GM12878 (cell line): ENCODE results near the gene MCUB. TPM values are rescaled to one million over a fixed set of nuclear protein-coding genes. Genes with fewer than 3 reads are reported as not detected.

Experiments
- DPF2 ChIP-seq: fragments of 450-650 bp; IDR thresholded peaks from 2 replicates; pipeline ENCODE4 v1.6.1; 2017; ENCODE audit warnings: mild to moderate bottlenecking
- EED ChIP-seq: sonication (generic); IDR thresholded peaks from 2 replicates; pipeline ENCODE4 v1.6.1; 2016; ENCODE audit warnings: antibody characterized with exemption, low read depth
- HCFC1 ChIP-seq: fragments of 150-350 bp; IDR thresholded peaks from 2 replicates; pipeline ENCODE4 v1.6.1; 2014; ENCODE audit warnings: low read length
- LARP7 ChIP-seq: fragments of 450-650 bp; IDR thresholded peaks from 2 replicates; pipeline ENCODE4 v1.6.1; 2017; ENCODE audit warnings: mild to moderate bottlenecking
- MEF2A ChIP-seq: IDR thresholded peaks from 2 replicates; pipeline ENCODE4 v1.6.1; 2011; ENCODE audit warnings: low read depth, mild to moderate bottlenecking, low read length, moderate library complexity; ENCODE audit not compliant: insufficient read depth
- RAD51 ChIP-seq: fragments of 450-650 bp; IDR thresholded peaks from 2 replicates; pipeline ENCODE4 v1.6.1; 2016; ENCODE audit warnings: moderate library complexity, mild to moderate bottlenecking, inconsistent platforms
- SREBF1 ChIP-seq: IDR thresholded peaks from 2 replicates; pipeline ENCODE4 v1.6.1; 2012; ENCODE audit warnings: mild to moderate bottlenecking, low read length
- WRNIP1 ChIP-seq: IDR thresholded peaks from 2 replicates; pipeline ENCODE4 v1.6.1; 2011; ENCODE audit warnings: low read depth, low read length, improper control_type of control experiment, borderline replicate concordance
- ZNF207 ChIP-seq: fragments of 450-650 bp; IDR thresholded peaks from 2 replicates; pipeline ENCODE4 v1.6.1; 2014; ENCODE audit warnings: antibody characterized with exemption, mild to moderate bottlenecking, borderline replicate concordance
- polyA plus RNA-seq, 11 experiments: library from polyadenylated mRNA; depleted of rRNA in 4 of 11; unstranded in 6 of 11; stranded (reverse) in 5 of 11; fragments of >200 nt; fragmentation: Nextera tagmentation in 4 of 11; fragmentation: Illumina TruSeq in 1 of 11; extraction: Ambion mirVana in 4 of 11; extraction: Trizol in 1 of 11; gene quantifications; 1 replicate in 1 of 11; 2 replicates in 10 of 11; pipeline versions ENCODE4 v1.2.1 to v1.2.3, GENCODE V29; 2011 to 2016; ENCODE audit warnings: inconsistent platforms in 2 of 11, missing spikeins in 2 of 11, low read depth in 1 of 11
- total RNA-seq, 4 experiments: library from RNA; depleted of rRNA in 3 of 4; stranded (reverse); fragments of >200 nt in 3 of 4; fragmentation: Illumina TruSeq in 1 of 4; extraction: Trizol in 1 of 4; gene quantifications; 2 replicates each; pipeline versions ENCODE4 v1.2.1 to v1.2.3, GENCODE V29; 2013 to 2021
- TF ChIP-seq, protein P1 (sequence below): fragments of 450-650 bp; IDR thresholded peaks from 2 replicates; pipeline ENCODE4 v1.6.1; 2017; ENCODE audit warnings: borderline replicate concordance
- TF ChIP-seq, protein P2 (sequence below), 3 experiments: IDR thresholded peaks in 2 of 3; conservative IDR thresholded peaks in 1 of 3; 2 replicates each; pipeline ENCODE4 v1.5.1; 2011; ENCODE audit warnings: low read depth in 3 of 3, low read length in 3 of 3, mild to moderate bottlenecking in 3 of 3, control low read depth in 2 of 3, moderate library complexity in 2 of 3, inconsistent platforms in 1 of 3, mixed read lengths in 1 of 3; ENCODE audit not compliant: control insufficient read depth in 2 of 3, insufficient read depth in 1 of 3; ENCODE audit errors: extremely low read depth in 1 of 3
- TF ChIP-seq, protein P3 (sequence below): IDR thresholded peaks from 2 replicates; pipeline ENCODE4 v1.6.1; 2012; ENCODE audit warnings: mild to moderate bottlenecking, low read depth, low read length
- TF ChIP-seq, protein P4 (sequence below): IDR thresholded peaks from 2 replicates; pipeline ENCODE4 v1.6.1; 2011; ENCODE audit warnings: low read depth, low read length, improper control_type of control experiment, borderline replicate concordance
- TF ChIP-seq, protein P5 (sequence below): fragments of 450-650 bp; IDR thresholded peaks from 2 replicates; pipeline ENCODE4 v1.6.1; 2018; ENCODE audit warnings: mild to moderate bottlenecking, low read depth, moderate library complexity; ENCODE audit not compliant: partially characterized antibody
- TF ChIP-seq, protein P6 (sequence below): fragments of 450-650 bp; IDR thresholded peaks from 2 replicates; pipeline ENCODE4 v1.6.1; 2017; ENCODE audit warnings: mild to moderate bottlenecking, moderate library complexity

MCUB gene
- total and polyA plus RNA-seq, 10 of the 15 experiments (the other 5 are each of a cell fraction or from before 2014, with no cell fraction given) = 4.7 to 63.7 (median 39.4) TPM

DNA sequence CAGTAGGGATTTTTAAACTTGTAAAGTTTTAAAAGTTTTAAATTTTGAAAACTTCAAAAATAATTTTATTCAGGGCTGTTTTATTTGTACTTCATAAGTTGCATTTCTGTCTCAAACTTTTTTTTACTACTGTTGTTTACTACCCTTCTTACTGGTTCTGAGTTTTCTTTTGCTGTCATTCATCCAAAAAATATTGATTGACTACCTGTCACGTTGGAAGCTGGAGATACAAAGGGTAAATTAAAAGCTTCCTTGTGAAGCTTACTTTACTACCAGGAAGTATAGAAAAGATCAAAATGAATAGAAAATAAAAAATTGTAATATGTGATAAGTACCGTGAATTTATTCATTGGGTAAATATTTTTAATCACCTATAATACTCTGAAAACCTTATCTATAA lies 49.4 kb upstream of the MCUB start (continued):
- no peak for TF ChIP-seq RAD51
- TF ChIP-seq, protein P1, sequence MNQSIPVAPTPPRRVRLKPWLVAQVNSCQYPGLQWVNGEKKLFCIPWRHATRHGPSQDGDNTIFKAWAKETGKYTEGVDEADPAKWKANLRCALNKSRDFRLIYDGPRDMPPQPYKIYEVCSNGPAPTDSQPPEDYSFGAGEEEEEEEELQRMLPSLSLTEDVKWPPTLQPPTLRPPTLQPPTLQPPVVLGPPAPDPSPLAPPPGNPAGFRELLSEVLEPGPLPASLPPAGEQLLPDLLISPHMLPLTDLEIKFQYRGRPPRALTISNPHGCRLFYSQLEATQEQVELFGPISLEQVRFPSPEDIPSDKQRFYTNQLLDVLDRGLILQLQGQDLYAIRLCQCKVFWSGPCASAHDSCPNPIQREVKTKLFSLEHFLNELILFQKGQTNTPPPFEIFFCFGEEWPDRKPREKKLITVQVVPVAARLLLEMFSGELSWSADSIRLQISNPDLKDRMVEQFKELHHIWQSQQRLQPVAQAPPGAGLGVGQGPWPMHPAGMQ = no peak
- TF ChIP-seq EED = no peak
- no peak for TF ChIP-seq DPF2
- TF ChIP-seq ZNF207 = no peak
- TF ChIP-seq HCFC1 = no peak
- TF ChIP-seq, protein P2, sequence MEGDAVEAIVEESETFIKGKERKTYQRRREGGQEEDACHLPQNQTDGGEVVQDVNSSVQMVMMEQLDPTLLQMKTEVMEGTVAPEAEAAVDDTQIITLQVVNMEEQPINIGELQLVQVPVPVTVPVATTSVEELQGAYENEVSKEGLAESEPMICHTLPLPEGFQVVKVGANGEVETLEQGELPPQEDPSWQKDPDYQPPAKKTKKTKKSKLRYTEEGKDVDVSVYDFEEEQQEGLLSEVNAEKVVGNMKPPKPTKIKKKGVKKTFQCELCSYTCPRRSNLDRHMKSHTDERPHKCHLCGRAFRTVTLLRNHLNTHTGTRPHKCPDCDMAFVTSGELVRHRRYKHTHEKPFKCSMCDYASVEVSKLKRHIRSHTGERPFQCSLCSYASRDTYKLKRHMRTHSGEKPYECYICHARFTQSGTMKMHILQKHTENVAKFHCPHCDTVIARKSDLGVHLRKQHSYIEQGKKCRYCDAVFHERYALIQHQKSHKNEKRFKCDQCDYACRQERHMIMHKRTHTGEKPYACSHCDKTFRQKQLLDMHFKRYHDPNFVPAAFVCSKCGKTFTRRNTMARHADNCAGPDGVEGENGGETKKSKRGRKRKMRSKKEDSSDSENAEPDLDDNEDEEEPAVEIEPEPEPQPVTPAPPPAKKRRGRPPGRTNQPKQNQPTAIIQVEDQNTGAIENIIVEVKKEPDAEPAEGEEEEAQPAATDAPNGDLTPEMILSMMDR (IDR thresholded peaks at IDR 0.05 in 2 of 3, conservative IDR thresholded peaks at IDR 0.05 in 1 of 3; ENCODE audit: control insufficient read depth in 2 of 3, extremely low read depth in 1 of 3, insufficient read depth in 1 of 3, low read depth in 3 of 3, low read length in 3 of 3) = no peak
- TF ChIP-seq, protein P3, sequence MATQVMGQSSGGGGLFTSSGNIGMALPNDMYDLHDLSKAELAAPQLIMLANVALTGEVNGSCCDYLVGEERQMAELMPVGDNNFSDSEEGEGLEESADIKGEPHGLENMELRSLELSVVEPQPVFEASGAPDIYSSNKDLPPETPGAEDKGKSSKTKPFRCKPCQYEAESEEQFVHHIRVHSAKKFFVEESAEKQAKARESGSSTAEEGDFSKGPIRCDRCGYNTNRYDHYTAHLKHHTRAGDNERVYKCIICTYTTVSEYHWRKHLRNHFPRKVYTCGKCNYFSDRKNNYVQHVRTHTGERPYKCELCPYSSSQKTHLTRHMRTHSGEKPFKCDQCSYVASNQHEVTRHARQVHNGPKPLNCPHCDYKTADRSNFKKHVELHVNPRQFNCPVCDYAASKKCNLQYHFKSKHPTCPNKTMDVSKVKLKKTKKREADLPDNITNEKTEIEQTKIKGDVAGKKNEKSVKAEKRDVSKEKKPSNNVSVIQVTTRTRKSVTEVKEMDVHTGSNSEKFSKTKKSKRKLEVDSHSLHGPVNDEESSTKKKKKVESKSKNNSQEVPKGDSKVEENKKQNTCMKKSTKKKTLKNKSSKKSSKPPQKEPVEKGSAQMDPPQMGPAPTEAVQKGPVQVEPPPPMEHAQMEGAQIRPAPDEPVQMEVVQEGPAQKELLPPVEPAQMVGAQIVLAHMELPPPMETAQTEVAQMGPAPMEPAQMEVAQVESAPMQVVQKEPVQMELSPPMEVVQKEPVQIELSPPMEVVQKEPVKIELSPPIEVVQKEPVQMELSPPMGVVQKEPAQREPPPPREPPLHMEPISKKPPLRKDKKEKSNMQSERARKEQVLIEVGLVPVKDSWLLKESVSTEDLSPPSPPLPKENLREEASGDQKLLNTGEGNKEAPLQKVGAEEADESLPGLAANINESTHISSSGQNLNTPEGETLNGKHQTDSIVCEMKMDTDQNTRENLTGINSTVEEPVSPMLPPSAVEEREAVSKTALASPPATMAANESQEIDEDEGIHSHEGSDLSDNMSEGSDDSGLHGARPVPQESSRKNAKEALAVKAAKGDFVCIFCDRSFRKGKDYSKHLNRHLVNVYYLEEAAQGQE = no peak
- no peak for TF ChIP-seq LARP7
- TF ChIP-seq, protein P4, sequence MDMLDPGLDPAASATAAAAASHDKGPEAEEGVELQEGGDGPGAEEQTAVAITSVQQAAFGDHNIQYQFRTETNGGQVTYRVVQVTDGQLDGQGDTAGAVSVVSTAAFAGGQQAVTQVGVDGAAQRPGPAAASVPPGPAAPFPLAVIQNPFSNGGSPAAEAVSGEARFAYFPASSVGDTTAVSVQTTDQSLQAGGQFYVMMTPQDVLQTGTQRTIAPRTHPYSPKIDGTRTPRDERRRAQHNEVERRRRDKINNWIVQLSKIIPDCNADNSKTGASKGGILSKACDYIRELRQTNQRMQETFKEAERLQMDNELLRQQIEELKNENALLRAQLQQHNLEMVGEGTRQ = no peak
- TF ChIP-seq, protein P5, sequence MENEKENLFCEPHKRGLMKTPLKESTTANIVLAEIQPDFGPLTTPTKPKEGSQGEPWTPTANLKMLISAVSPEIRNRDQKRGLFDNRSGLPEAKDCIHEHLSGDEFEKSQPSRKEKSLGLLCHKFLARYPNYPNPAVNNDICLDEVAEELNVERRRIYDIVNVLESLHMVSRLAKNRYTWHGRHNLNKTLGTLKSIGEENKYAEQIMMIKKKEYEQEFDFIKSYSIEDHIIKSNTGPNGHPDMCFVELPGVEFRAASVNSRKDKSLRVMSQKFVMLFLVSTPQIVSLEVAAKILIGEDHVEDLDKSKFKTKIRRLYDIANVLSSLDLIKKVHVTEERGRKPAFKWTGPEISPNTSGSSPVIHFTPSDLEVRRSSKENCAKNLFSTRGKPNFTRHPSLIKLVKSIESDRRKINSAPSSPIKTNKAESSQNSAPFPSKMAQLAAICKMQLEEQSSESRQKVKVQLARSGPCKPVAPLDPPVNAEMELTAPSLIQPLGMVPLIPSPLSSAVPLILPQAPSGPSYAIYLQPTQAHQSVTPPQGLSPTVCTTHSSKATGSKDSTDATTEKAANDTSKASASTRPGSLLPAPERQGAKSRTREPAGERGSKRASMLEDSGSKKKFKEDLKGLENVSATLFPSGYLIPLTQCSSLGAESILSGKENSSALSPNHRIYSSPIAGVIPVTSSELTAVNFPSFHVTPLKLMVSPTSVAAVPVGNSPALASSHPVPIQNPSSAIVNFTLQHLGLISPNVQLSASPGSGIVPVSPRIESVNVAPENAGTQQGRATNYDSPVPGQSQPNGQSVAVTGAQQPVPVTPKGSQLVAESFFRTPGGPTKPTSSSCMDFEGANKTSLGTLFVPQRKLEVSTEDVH = no peak
- TF ChIP-seq WRNIP1 = no peak
- TF ChIP-seq MEF2A = no peak
- no peak for TF ChIP-seq SREBF1
- TF ChIP-seq, protein P6, sequence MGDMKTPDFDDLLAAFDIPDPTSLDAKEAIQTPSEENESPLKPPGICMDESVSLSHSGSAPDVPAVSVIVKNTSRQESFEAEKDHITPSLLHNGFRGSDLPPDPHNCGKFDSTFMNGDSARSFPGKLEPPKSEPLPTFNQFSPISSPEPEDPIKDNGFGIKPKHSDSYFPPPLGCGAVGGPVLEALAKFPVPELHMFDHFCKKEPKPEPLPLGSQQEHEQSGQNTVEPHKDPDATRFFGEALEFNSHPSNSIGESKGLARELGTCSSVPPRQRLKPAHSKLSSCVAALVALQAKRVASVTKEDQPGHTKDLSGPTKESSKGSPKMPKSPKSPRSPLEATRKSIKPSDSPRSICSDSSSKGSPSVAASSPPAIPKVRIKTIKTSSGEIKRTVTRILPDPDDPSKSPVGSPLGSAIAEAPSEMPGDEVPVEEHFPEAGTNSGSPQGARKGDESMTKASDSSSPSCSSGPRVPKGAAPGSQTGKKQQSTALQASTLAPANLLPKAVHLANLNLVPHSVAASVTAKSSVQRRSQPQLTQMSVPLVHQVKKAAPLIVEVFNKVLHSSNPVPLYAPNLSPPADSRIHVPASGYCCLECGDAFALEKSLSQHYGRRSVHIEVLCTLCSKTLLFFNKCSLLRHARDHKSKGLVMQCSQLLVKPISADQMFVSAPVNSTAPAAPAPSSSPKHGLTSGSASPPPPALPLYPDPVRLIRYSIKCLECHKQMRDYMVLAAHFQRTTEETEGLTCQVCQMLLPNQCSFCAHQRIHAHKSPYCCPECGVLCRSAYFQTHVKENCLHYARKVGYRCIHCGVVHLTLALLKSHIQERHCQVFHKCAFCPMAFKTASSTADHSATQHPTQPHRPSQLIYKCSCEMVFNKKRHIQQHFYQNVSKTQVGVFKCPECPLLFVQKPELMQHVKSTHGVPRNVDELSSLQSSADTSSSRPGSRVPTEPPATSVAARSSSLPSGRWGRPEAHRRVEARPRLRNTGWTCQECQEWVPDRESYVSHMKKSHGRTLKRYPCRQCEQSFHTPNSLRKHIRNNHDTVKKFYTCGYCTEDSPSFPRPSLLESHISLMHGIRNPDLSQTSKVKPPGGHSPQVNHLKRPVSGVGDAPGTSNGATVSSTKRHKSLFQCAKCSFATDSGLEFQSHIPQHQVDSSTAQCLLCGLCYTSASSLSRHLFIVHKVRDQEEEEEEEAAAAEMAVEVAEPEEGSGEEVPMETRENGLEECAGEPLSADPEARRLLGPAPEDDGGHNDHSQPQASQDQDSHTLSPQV = no peak
